ENCODE results near the gene TNP1. TPM values are rescaled to one million over a fixed set of nuclear protein-coding genes. Genes with fewer than 3 reads are reported as not detected.
A peak's percentile ranks its signal among the peaks of the same experiment; 100 is the strongest.

TNP1 gene
- polyA plus RNA-seq, 4 donors: not detected

DNA sequence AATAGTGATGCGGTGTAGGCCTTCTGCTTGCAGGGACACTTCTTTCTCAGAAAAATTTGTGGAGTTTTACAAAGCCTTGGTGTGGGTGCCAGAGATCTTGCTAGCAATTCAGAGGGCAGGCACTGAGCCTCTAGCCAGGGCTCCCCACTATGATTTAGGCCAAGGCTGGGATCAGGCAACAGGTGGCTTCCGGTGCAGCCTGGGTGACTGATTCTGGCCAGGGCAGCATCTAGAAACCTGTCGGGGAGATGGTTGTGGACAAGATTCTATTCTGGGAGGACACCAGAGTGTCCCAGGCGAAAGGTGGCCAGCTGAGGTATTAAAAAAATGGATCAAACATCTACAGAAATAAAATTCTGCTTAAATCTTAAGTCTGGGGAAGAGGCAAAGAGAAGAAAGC, 21.5 kb upstream of the TNP1 start:
- Histone ChIP-seq H3K27me3 (ENCODE audit: control insufficient read depth in 3 of 3, insufficient read depth in 3 of 3, low read length in 3 of 3) (no peaks in the 10 kb centered on the region), H3K27ac (ENCODE audit: low read depth in 1 of 3, low read length in 2 of 3) (no peak overlapping the region), H3K4me3 (ENCODE audit: low read depth in 1 of 3, low read length in 3 of 3) (no peak overlapping the region), H3K36me3 (ENCODE audit: control insufficient read depth in 3 of 3, insufficient read depth in 2 of 3, low read depth in 1 of 3, low read length in 3 of 3) (no peaks in the 10 kb centered on the region), H3K9me3 (ENCODE audit: control insufficient read depth in 2 of 2, insufficient read depth in 1 of 2, low read depth in 1 of 2, low read length in 1 of 2) (peaks cover 0 to 4% of the 10 kb centered on the region in 2 donors), H3K4me1 (ENCODE audit: control insufficient read depth in 3 of 3, insufficient read depth in 2 of 3, low read depth in 1 of 3, low read length in 2 of 3) (no peaks in the 10 kb centered on the region)
- DNase-seq: no peak
- FAIRE-seq: no peak
- 69 to 85% (median 79%) methylated on average over 4 of the region's 4 CpGs for WGBS, 3 donors

DNA sequence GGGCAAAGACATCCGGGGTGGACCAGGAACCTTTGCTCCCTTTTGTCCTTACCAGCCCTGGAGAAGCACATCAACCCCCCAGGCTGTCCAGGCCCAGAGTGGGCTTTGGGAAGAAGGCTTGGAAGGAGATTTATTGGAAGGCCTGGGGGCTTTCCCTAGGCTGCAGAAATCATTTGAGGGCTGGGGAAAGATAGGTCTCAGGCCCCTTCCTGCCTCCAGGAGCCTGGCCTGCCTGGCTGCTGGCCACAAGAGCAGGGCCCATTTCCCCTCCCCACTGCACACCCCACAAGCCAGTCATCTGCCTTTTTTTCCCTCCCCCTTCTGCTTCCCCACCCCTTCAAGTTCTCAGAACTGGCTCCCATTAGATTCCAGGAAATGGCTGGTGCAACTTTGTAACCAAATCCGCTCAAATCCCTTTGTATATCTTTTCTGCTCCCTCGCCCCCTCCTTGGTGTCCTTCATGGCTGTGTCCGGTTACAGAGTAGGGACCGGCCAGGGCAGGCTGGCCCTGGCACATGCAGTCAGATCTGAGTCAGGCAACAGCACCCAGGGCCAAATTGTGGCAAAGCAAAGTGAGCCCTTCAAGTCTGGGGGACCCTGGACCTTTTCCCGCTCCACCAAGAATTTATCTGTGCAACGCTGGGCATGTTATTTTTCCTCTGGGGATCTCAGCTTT, 20.8 kb upstream of the TNP1 start:
- peak overlapping the region in 1 of 3 donors; percentile 42 for H3K27ac ChIP-seq (ENCODE audit: low read depth in 1 of 3, low read length in 2 of 3)
- WGBS, 3 donors: 62 to 77% (median 77%) methylated on average over 7 of the region's 7 CpGs
- H3K27me3 ChIP-seq (ENCODE audit: control insufficient read depth in 3 of 3, insufficient read depth in 3 of 3, low read length in 3 of 3): no peaks in the 10 kb centered on the region
- no peak for FAIRE-seq
- H3K9me3 ChIP-seq (ENCODE audit: control insufficient read depth in 2 of 2, insufficient read depth in 1 of 2, low read depth in 1 of 2, low read length in 1 of 2): peaks cover 0 to 4% of the 10 kb centered on the region in 2 donors
- peak; percentile 1 to 36 for DNase-seq
- peaks cover 0 to under 1% (median 0%) of the 10 kb centered on the region in 3 donors for H3K4me1 ChIP-seq (ENCODE audit: control insufficient read depth in 3 of 3, insufficient read depth in 2 of 3, low read depth in 1 of 3, low read length in 2 of 3)
- H3K4me3 ChIP-seq (ENCODE audit: low read depth in 1 of 3, low read length in 3 of 3): no peak overlapping the region
- H3K36me3 ChIP-seq (ENCODE audit: control insufficient read depth in 3 of 3, insufficient read depth in 2 of 3, low read depth in 1 of 3, low read length in 3 of 3): no peaks in the 10 kb centered on the region

DNA sequence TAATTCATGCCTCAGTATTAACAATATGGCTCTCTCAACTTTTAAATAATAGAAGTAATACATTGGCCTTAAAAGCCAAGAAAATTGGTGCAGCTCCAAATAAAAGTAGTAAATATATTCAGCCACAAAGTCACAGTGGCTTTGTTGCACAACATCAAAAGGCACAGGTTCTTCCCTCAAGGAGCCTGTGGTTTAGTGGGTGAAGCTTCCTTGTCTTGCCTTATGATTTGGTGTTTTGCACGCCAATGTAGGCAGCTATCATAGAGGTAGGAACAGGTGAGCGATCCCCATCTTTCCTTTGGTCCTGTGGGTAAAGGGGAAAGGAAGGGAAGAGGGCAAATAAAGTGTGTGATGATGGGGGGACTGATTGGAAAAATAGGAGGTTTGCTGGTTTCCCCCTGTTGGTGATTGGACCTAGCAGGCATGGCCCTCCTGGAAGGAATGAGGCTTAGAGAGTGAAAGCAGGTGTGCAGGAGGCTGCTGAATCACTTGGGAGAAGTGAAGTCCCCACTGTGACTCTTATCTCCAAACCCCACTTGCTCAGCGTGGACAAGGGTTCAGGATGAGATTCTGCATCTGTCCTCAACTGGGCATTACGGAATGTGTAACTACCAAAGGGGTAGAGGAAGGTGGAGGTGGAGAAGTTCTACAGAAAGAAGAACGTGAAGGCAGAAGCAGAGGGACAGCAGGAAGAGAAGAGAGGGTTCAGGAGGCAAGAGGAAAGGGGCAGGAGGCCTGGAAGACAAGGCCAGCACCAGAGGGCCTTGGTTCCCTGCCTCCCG, 20.1 kb upstream of the TNP1 start:
- 76 to 83% (median 81%) methylated on average over 6 of the region's 6 CpGs for WGBS, 3 donors
- no peak for FAIRE-seq
- peak overlapping the region in 1 of 3 donors; percentile 42 for H3K27ac ChIP-seq (ENCODE audit: low read depth in 1 of 3, low read length in 2 of 3)

DNA sequence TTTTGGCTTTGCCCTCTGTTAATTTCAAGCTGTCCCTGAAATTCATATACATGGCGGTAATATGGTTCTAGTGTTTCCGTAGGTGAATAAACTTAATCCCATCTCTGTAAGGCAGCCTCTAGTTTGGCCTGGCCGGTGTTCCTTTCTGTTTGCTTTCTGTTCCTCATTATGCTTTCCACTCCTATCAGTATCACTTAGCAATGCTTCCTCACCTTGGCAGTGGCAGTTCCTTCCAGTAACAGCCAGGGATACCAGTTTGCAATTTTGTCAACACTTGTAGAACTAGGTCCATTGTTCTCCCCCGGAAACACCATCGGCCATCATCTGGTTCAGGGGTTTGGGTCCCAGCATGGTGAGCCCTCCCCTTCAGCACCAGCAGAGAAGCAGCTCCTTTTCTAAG, 18.2 kb upstream of the TNP1 start:
- peaks cover 0 to 4% of the 10 kb centered on the region in 2 donors for H3K9me3 ChIP-seq (ENCODE audit: control insufficient read depth in 2 of 2, insufficient read depth in 1 of 2, low read depth in 1 of 2, low read length in 1 of 2)
- no peak overlapping the region for H3K4me3 ChIP-seq (ENCODE audit: low read depth in 1 of 3, low read length in 3 of 3)
- no peak for FAIRE-seq
- peaks cover 0 to 13% (median 0%) of the 10 kb centered on the region in 3 donors for H3K4me1 ChIP-seq (ENCODE audit: control insufficient read depth in 3 of 3, insufficient read depth in 2 of 3, low read depth in 1 of 3, low read length in 2 of 3)
- DNase-seq: no peak
- no peak overlapping the region for H3K27ac ChIP-seq (ENCODE audit: low read depth in 1 of 3, low read length in 2 of 3)
- no peaks in the 10 kb centered on the region for H3K36me3 ChIP-seq (ENCODE audit: control insufficient read depth in 3 of 3, insufficient read depth in 2 of 3, low read depth in 1 of 3, low read length in 3 of 3)
- WGBS, 3 donors: 94 to 96% (median 95%) methylated on average over 5 of the region's 5 CpGs
- no peaks in the 10 kb centered on the region for H3K27me3 ChIP-seq (ENCODE audit: control insufficient read depth in 3 of 3, insufficient read depth in 3 of 3, low read length in 3 of 3)

More for the DNA sequence above, 20.1 kb upstream of the TNP1 start:
- DNase-seq: no peak
- Histone ChIP-seq H3K36me3 (ENCODE audit: control insufficient read depth in 3 of 3, insufficient read depth in 2 of 3, low read depth in 1 of 3, low read length in 3 of 3) (no peaks in the 10 kb centered on the region), H3K9me3 (ENCODE audit: control insufficient read depth in 2 of 2, insufficient read depth in 1 of 2, low read depth in 1 of 2, low read length in 1 of 2) (peaks cover 0 to 4% of the 10 kb centered on the region in 2 donors), H3K4me3 (ENCODE audit: low read depth in 1 of 3, low read length in 3 of 3) (no peak overlapping the region), H3K4me1 (ENCODE audit: control insufficient read depth in 3 of 3, insufficient read depth in 2 of 3, low read depth in 1 of 3, low read length in 2 of 3) (peaks cover 0 to 5% (median 0%) of the 10 kb centered on the region in 3 donors), H3K27me3 (ENCODE audit: control insufficient read depth in 3 of 3, insufficient read depth in 3 of 3, low read length in 3 of 3) (no peaks in the 10 kb centered on the region)

DNA sequence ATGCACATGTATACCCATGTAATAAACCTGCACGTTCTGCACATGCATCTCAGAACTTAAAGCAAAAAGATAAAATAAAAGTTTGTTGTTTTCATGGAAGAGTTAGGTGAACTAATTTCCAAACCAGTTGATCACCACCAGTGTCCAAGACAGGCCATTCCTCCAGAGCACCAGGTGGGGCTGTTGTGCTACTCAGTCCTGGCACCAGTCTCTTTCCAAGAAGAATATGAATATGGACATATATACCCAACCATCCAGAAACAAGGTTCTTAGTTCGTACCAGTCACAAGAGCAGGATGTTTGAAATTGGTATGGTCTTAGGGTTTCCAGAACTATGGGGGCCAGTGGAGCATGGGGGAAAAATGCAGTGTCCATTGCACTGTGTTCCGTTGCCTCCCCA, 17.2 kb upstream of the TNP1 start:
- no peak for DNase-seq
- no peak for FAIRE-seq
- no peak overlapping the region for H3K4me3 ChIP-seq (ENCODE audit: low read depth in 1 of 3, low read length in 3 of 3)
- no peak overlapping the region for H3K27ac ChIP-seq (ENCODE audit: low read depth in 1 of 3, low read length in 2 of 3)
- WGBS, 3 donors: 92% methylated on average over 3 of the region's 3 CpGs
- no peaks in the 10 kb centered on the region for H3K36me3 ChIP-seq (ENCODE audit: control insufficient read depth in 3 of 3, insufficient read depth in 2 of 3, low read depth in 1 of 3, low read length in 3 of 3)
- no peaks in the 10 kb centered on the region for H3K27me3 ChIP-seq (ENCODE audit: control insufficient read depth in 3 of 3, insufficient read depth in 3 of 3, low read length in 3 of 3)
- H3K4me1 ChIP-seq (ENCODE audit: control insufficient read depth in 3 of 3, insufficient read depth in 2 of 3, low read depth in 1 of 3, low read length in 2 of 3): peaks cover 0 to 23% (median 0%) of the 10 kb centered on the region in 3 donors
- H3K9me3 ChIP-seq (ENCODE audit: control insufficient read depth in 2 of 2, insufficient read depth in 1 of 2, low read depth in 1 of 2, low read length in 1 of 2): peaks cover 0 to 4% of the 10 kb centered on the region in 2 donors

DNA sequence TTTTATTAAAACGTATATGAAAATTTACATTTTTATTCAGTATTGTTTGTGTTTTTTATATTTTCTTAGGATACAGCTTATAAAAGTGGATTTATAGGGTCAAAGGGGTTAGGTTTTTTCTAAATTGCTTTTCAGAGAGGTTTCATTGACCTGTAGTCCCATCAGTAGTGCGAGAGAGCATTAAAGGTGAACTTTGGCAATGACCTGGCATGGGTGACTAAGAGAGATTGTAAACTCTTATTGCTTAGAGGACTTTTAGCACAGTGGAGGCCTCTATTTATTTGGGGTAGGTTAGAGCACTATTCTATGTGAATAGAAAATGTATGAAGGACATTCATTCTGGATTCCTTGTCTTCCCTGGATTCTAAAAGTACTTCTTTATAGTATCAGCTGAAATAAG, 16.0 kb upstream of the TNP1 start:
- peak; percentile 19 for FAIRE-seq
- Histone ChIP-seq H3K4me1 (ENCODE audit: control insufficient read depth in 3 of 3, insufficient read depth in 2 of 3, low read depth in 1 of 3, low read length in 2 of 3) (peaks cover 0 to 33% (median 2%) of the 10 kb centered on the region in 3 donors), H3K4me3 (ENCODE audit: low read depth in 1 of 3, low read length in 3 of 3) (no peak overlapping the region), H3K9me3 (ENCODE audit: control insufficient read depth in 2 of 2, insufficient read depth in 1 of 2, low read depth in 1 of 2, low read length in 1 of 2) (peaks cover 0 to 4% of the 10 kb centered on the region in 2 donors), H3K36me3 (ENCODE audit: control insufficient read depth in 3 of 3, insufficient read depth in 2 of 3, low read depth in 1 of 3, low read length in 3 of 3) (no peaks in the 10 kb centered on the region), H3K27me3 (ENCODE audit: control insufficient read depth in 3 of 3, insufficient read depth in 3 of 3, low read length in 3 of 3) (no peaks in the 10 kb centered on the region), H3K27ac (ENCODE audit: low read depth in 1 of 3, low read length in 2 of 3) (peak overlapping the region in 1 of 3 donors; percentile 18)
- 58 to 79% (median 66%) methylated on average over 2 of the region's 2 CpGs for WGBS, 3 donors
- DNase-seq: peak in 1 of 2 donors; percentile 55

DNA sequence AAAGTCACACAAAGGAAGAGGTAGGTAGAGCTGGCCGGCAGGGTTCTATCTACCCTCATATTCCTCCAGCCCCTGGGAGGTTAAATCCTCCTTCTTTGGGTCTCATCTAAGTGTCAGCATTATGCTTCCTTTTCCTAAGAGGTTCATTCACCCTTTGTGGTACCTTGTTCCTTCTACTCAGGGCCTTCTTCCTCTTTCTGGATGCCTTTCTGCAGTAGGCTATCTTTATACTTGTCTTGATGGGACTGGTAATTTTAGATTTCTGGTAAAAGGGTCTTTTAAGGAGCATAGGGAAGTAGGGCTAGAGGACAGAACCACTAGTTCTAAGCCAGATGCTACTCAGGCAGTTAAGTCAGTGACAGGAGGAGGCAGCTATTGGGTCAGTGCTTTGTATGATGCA, 13.7 kb upstream of the TNP1 start:
- Histone ChIP-seq H3K27ac (ENCODE audit: low read depth in 1 of 3, low read length in 2 of 3) (peak overlapping the region in 1 of 3 donors; percentile 82), H3K36me3 (ENCODE audit: control insufficient read depth in 3 of 3, insufficient read depth in 2 of 3, low read depth in 1 of 3, low read length in 3 of 3) (no peaks in the 10 kb centered on the region), H3K4me1 (ENCODE audit: control insufficient read depth in 3 of 3, insufficient read depth in 2 of 3, low read depth in 1 of 3, low read length in 2 of 3) (peaks cover 0 to 39% (median 2%) of the 10 kb centered on the region in 3 donors), H3K27me3 (ENCODE audit: control insufficient read depth in 3 of 3, insufficient read depth in 3 of 3, low read length in 3 of 3) (no peaks in the 10 kb centered on the region), H3K4me3 (ENCODE audit: low read depth in 1 of 3, low read length in 3 of 3) (no peak overlapping the region), H3K9me3 (ENCODE audit: control insufficient read depth in 2 of 2, insufficient read depth in 1 of 2, low read depth in 1 of 2, low read length in 1 of 2) (peaks cover 0 to under 1% of the 10 kb centered on the region in 2 donors)
- 69 to 88% (median 73%) methylated on average over 1 of the region's 1 CpG for WGBS, 3 donors
- DNase-seq: no peak
- FAIRE-seq: no peak

DNA sequence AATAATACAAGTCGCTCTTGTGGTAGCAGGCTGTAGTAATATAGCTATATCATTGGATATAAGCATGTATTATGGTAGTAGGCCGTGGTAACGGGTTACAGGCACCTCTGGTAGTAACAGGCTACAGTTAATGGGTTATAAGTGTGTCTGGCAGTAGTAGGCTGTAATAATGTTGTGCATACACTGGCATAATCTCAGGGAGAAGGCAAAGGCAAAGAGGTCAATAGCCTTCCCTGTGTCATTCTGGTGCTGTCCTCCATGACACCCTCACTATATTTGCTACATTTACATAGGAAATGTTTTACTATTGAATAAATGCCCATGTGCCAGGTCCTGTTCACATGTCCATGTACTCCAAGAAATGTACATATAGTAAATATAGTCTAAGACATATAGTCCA, 12.8 kb upstream of the TNP1 start:
- H3K27ac ChIP-seq (ENCODE audit: low read depth in 1 of 3, low read length in 2 of 3): peak overlapping the region in 1 of 3 donors; percentile 82
- H3K36me3 ChIP-seq (ENCODE audit: control insufficient read depth in 3 of 3, insufficient read depth in 2 of 3, low read depth in 1 of 3, low read length in 3 of 3): no peaks in the 10 kb centered on the region
- no peak overlapping the region for H3K4me3 ChIP-seq (ENCODE audit: low read depth in 1 of 3, low read length in 3 of 3)
- no peaks in the 10 kb centered on the region for H3K9me3 ChIP-seq (ENCODE audit: control insufficient read depth in 2 of 2, insufficient read depth in 1 of 2, low read depth in 1 of 2, low read length in 1 of 2)
- FAIRE-seq (no peak), DNase-seq (no peak)
- no peaks in the 10 kb centered on the region for H3K27me3 ChIP-seq (ENCODE audit: control insufficient read depth in 3 of 3, insufficient read depth in 3 of 3, low read length in 3 of 3)
- 86 to 93% (median 91%) methylated on average over 3 of the region's 3 CpGs for WGBS, 3 donors
- peaks cover 0 to 39% (median 2%) of the 10 kb centered on the region in 3 donors for H3K4me1 ChIP-seq (ENCODE audit: control insufficient read depth in 3 of 3, insufficient read depth in 2 of 3, low read depth in 1 of 3, low read length in 2 of 3)
